DOHH2 (cell line): ENCODE data around the gene EPHA6.

Experiments used
- EZH2phosphoT487 ChIP-seq: fragments of 200-600 bp; sonication (generic); IDR thresholded peaks from 2 replicates; pipeline ENCODE4 v1.6.1; 2017; ENCODE audit warnings: borderline replicate concordance, mild to moderate bottlenecking, antibody characterized with exemption, low read length, moderate library complexity, mixed read lengths
- TF ChIP-seq, protein P1 (sequence below): fragments of 200-600 bp; sonication (generic); IDR thresholded peaks from one replicate; pipeline ENCODE4 v1.5.1; 2014; ENCODE audit warnings: antibody characterized with exemption, mild to moderate bottlenecking, low read depth, low read length; ENCODE audit not compliant: poor library complexity, severe bottlenecking

GRCh38 chr3:97438131-97438530 lies 623.7 kb downstream of the EPHA6 start:
- TF ChIP-seq, protein P1, sequence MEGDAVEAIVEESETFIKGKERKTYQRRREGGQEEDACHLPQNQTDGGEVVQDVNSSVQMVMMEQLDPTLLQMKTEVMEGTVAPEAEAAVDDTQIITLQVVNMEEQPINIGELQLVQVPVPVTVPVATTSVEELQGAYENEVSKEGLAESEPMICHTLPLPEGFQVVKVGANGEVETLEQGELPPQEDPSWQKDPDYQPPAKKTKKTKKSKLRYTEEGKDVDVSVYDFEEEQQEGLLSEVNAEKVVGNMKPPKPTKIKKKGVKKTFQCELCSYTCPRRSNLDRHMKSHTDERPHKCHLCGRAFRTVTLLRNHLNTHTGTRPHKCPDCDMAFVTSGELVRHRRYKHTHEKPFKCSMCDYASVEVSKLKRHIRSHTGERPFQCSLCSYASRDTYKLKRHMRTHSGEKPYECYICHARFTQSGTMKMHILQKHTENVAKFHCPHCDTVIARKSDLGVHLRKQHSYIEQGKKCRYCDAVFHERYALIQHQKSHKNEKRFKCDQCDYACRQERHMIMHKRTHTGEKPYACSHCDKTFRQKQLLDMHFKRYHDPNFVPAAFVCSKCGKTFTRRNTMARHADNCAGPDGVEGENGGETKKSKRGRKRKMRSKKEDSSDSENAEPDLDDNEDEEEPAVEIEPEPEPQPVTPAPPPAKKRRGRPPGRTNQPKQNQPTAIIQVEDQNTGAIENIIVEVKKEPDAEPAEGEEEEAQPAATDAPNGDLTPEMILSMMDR: no peak
- TF ChIP-seq EZH2phosphoT487: no peak
